Body of pancreas (tissue), 4 donors: ENCODE results near the gene PTPN1. TPM values are rescaled to one million over a fixed set of nuclear protein-coding genes. Genes with fewer than 3 reads are reported as not detected.

ENCODE experiments used
- ATAC-seq: fragments of 150-250 bp; one replicate; pipeline ENCODE4 v1.9.1; 2016
- DNase-seq, 4 donors: peaks; one replicate each; pipeline ENCODE4 v3.0.0-alpha.2; 2019
- H3K27ac ChIP-seq, 4 donors: fragments of 200-600 bp; sonication (generic); 1 replicate in 3 of 4; 2 replicates in 1 of 4; pipeline versions ENCODE4 v1.5.1 to v1.6.1; 2016 to 2019; ENCODE audit warnings: mild to moderate bottlenecking in 1 of 4, mixed read lengths in 1 of 4, moderate library complexity in 1 of 4
- H3K27me3 ChIP-seq, 2 donors: fragments of 200-600 bp; sonication (generic); one replicate each; pipeline ENCODE4 v1.6.0; 2016; ENCODE audit warnings: mild to moderate bottlenecking in 1 of 2
- H3K36me3 ChIP-seq, 2 donors: fragments of 200-600 bp; sonication (generic); replicated peaks in 1 of 2; 2 replicates each; pipeline ENCODE4 v1.5.1; 2016; ENCODE audit warnings: low read depth in 2 of 2; ENCODE audit not compliant: insufficient read depth in 1 of 2
- H3K4me1 ChIP-seq: fragments of 200-600 bp; sonication (generic); one replicate; pipeline ENCODE4 v1.6.0; 2016
- H3K4me3 ChIP-seq, 2 donors: fragments of 200-600 bp; sonication (generic); 1 replicate in 1 of 2; 2 replicates in 1 of 2; pipeline ENCODE4 v1.5.1; 2016 to 2019
- H3K9me3 ChIP-seq, 3 donors: fragments of 200-600 bp; sonication (generic); 1 replicate in 2 of 3; 2 replicates in 1 of 3; pipeline ENCODE4 v1.5.1; 2016
- POLR2A ChIP-seq, 3 donors: fragments of 450-650 bp; IDR thresholded peaks; one replicate each; pipeline ENCODE4 v1.6.1; 2016; ENCODE audit warnings: antibody characterized with exemption in 3 of 3, mild to moderate bottlenecking in 2 of 3
- WGBS, 2 donors: methylation state at CpG; one replicate each; pipeline ENCODE4 v1.1.5; 2017; 5-methylcytosine and 5-hydroxymethylcytosine counted together
- intact Hi-C: fragments of 100-400 bp; cut with DNase I; formaldehyde crosslinking; loops from one replicate; pipeline ENCODE4 v1.15.1; 2023
- total RNA-seq, 2 donors: library from RNA; depleted of rRNA; stranded (reverse); fragments of >200 nt; gene quantifications; one replicate each; pipeline ENCODE4 v1.1.0, GENCODE V29; 2016
- TF ChIP-seq, protein P1 (sequence below), 7 experiments: fragments of 450-650 bp in 4 of 7; fragments of 200-600 bp in 3 of 7; sonication (generic) in 3 of 7; IDR thresholded peaks; one replicate each; pipeline ENCODE4 v1.5.1; 2016 to 2019; ENCODE audit warnings: antibody characterized with exemption in 7 of 7

PTPN1 gene
- total RNA-seq, 2 donors from 2014 or later = 9.1 to 10.2 TPM

GRCh38 chr20:50464725-50465650, 45.2 kb upstream of the PTPN1 start:
- Histone ChIP-seq H3K4me1 (peaks cover 17% of the 10 kb centered on the region), H3K27me3 (no peaks in the 10 kb centered on the region), H3K27ac (no peak overlapping the region), H3K4me3 (no peak overlapping the region), H3K9me3 (no peaks in the 10 kb centered on the region), H3K36me3 (no peaks in the 10 kb centered on the region)
- TF ChIP-seq, protein P1, sequence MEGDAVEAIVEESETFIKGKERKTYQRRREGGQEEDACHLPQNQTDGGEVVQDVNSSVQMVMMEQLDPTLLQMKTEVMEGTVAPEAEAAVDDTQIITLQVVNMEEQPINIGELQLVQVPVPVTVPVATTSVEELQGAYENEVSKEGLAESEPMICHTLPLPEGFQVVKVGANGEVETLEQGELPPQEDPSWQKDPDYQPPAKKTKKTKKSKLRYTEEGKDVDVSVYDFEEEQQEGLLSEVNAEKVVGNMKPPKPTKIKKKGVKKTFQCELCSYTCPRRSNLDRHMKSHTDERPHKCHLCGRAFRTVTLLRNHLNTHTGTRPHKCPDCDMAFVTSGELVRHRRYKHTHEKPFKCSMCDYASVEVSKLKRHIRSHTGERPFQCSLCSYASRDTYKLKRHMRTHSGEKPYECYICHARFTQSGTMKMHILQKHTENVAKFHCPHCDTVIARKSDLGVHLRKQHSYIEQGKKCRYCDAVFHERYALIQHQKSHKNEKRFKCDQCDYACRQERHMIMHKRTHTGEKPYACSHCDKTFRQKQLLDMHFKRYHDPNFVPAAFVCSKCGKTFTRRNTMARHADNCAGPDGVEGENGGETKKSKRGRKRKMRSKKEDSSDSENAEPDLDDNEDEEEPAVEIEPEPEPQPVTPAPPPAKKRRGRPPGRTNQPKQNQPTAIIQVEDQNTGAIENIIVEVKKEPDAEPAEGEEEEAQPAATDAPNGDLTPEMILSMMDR (IDR thresholded peaks at IDR 0.05) = no peak
- TF ChIP-seq POLR2A (IDR thresholded peaks at IDR 0.05) = no peak
- DNase-seq (no peak), ATAC-seq (no peak)
- 63 to 70% methylated on average over 14 of the region's 14 CpGs for WGBS, 2 donors
- intact Hi-C loops = loop anchor here (5.0 kb wide), 1 partner anchor 278 kb away; no protein-coding TSS in a partner anchor

GRCh38 chr20:50467174-50467573, 43.0 kb upstream of the PTPN1 start:
- Histone ChIP-seq H3K4me1 (peaks cover 20% of the 10 kb centered on the region), H3K36me3 (no peaks in the 10 kb centered on the region), H3K4me3 (no peak overlapping the region), H3K9me3 (no peaks in the 10 kb centered on the region), H3K27me3 (no peaks in the 10 kb centered on the region), H3K27ac (no peak overlapping the region)
- 62 to 76% methylated on average over 5 to 6 of the region's 6 CpGs for WGBS, 2 donors
- no peak for ATAC-seq
- no peak for DNase-seq
- no peak for TF ChIP-seq POLR2A (IDR thresholded peaks at IDR 0.05)
- TF ChIP-seq, protein P1 (IDR thresholded peaks at IDR 0.05) = no peak
- intact Hi-C loops = no loop called here

DNA sequence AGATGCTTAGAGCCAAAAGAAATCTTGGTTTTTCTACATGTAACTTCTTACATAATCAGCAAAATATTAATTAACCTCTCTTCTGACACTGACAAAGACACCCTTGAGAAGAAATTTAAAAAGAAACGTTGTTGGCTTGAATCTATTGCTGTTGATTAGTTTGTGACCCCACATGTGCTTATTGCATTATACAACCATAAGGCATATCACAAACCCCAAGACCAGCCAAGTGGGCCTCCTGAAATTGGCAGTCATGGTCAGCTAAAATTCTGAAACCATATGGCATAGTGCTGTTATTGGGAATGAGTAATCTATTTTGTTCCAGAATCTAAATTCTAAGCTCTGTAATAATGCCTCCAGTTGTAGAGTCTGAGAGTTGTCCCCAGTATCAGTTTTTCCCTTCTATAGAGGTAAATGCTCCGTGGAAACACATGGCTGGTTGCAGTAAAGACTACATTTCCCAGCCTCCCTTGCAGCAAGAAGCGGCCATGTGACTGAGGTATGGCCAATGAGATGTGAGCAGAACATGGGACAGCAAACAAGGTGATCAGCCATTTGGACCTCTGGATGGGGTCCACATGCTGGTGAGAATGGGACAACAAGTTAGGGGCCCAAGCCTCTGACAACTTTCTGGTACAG, 42.3 kb upstream of the PTPN1 start:
- TF ChIP-seq, protein P1 (IDR thresholded peaks at IDR 0.05) = no peak
- TF ChIP-seq POLR2A (IDR thresholded peaks at IDR 0.05) = no peak
- ATAC-seq (peak; percentile 51), DNase-seq (peak; percentile 27 to 50 (median 38))
- Histone ChIP-seq H3K4me3 (no peak overlapping the region), H3K4me1 (peaks cover 20% of the 10 kb centered on the region), H3K27me3 (no peaks in the 10 kb centered on the region), H3K36me3 (no peaks in the 10 kb centered on the region), H3K9me3 (no peaks in the 10 kb centered on the region), H3K27ac (no peak overlapping the region)
- intact Hi-C loops = no loop called here
- 70 to 75% methylated on average over 3 of the region's 3 CpGs for WGBS, 2 donors

DNA sequence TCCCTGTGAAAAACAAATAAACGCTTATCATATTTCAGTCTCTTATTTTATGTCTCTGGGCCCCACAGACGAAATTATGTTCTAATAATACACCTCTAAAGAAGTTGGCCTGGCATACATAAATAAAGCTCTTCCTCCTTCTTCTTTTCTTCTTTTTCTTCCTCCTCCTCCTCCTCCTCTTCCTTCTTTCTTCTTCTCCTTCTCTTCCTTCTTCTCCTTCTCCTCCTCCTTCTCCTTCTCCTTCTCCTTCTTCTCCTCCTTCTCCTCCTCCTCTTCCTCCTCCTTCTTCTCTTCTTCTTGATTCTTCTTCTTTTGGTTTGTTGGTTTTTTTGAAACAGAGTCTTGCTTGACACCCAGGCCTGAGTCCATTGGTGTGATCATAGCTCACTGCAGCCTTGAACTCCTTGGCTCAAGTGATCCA, 41.8 kb upstream of the PTPN1 start:
- ATAC-seq (no peak), DNase-seq (no peak)
- no peak overlapping the region for H3K27ac ChIP-seq
- no peak overlapping the region for H3K4me3 ChIP-seq
- TF ChIP-seq, protein P1 (IDR thresholded peaks at IDR 0.05) = no peak
- TF ChIP-seq POLR2A (IDR thresholded peaks at IDR 0.05) = no peak
- no peaks in the 10 kb centered on the region for H3K9me3 ChIP-seq
- intact Hi-C loops = no loop called here
- no peaks in the 10 kb centered on the region for H3K27me3 ChIP-seq
- H3K4me1 ChIP-seq = peaks cover 20% of the 10 kb centered on the region
- no peaks in the 10 kb centered on the region for H3K36me3 ChIP-seq
- 68 to 76% methylated on average over 2 of the region's 2 CpGs for WGBS, 2 donors
